Activated CD8-positive, alpha-beta memory T cell treated with anti-CD3 and anti-CD28 coated beads for 36 hours (primary cell): ENCODE measurements around the gene PPTC7. TPM values are rescaled to one million over a fixed set of nuclear protein-coding genes. Genes with fewer than 3 reads are reported as not detected.
"Not testable (repeated sequence)": the region's sequence is repeated elsewhere in the genome, so short reads cannot be mapped to it uniquely, and the experiment has no call there.

Experiments
- CTCF ChIA-PET: fragments of 350-600 bp; sonication (Branson Sonifier 250); formaldehyde crosslinking; loops from one replicate; lab custom pipeline; 2021; ENCODE audit warnings: antibody characterized with exemption; lab: Charles Lee
- POLR2A ChIA-PET: fragments of 350-600 bp; sonication (Branson Sonifier 250); formaldehyde crosslinking; loops from one replicate; lab custom pipeline; 2021; ENCODE audit warnings: antibody characterized with exemption; lab: Charles Lee
- total RNA-seq, 2 experiments: library from RNA; stranded (reverse); gene quantifications; one replicate each; pipeline ENCODE4 v1.2.3, GENCODE V29; 2021

The PPTC7 gene
- total RNA-seq, 2 experiments from 2014 or later = 49.8 to 49.9 TPM

- ChIA-PET CTCF (interaction anchor here (0.8 to 1.0 kb wide), 2 partner anchors 22 to 73 kb away, joined by 3 to 4 read pairs; no protein-coding TSS in a partner anchor), POLR2A (interaction anchor here (0.5 to 0.6 kb wide), 2 partner anchors 13 to 64 kb away, joined by 3 to 5 read pairs; no protein-coding TSS in a partner anchor)
These were observed 62.0 kb downstream of the PPTC7 start for GRCh38 chr12:110520876-110521712.

- POLR2A ChIA-PET = not testable (repeated sequence)
These were observed 65.1 kb downstream of the PPTC7 start for GRCh38 chr12:110518014-110518413.

GRCh38 chr12:110516995-110517394 lies 66.1 kb downstream of the PPTC7 start:
- POLR2A ChIA-PET = interaction anchor here (0.5 kb wide), 1 partner anchor 60 kb away, joined by 9 read pairs; no protein-coding TSS in a partner anchor
- CTCF ChIA-PET = no interaction called here

More at GRCh38 chr12:110518014-110518413, 65.1 kb downstream of the PPTC7 start:
- CTCF ChIA-PET = not testable (repeated sequence)

- ChIA-PET POLR2A (no interaction called here), CTCF (interaction anchor here (4.0 kb wide), 1 partner anchor 87 kb away, joined by 36 read pairs; no protein-coding TSS in a partner anchor)
These were observed 68.8 kb downstream of the PPTC7 start for GRCh38 chr12:110514363-110514762.

- CTCF ChIA-PET = interaction anchor here (1.1 to 4.0 kb wide), 2 partner anchors 14 to 88 kb away, joined by 3 to 36 read pairs; no protein-coding TSS in a partner anchor
- POLR2A ChIA-PET = no interaction called here
These were observed 69.3 kb downstream of the PPTC7 start for GRCh38 chr12:110513842-110514241.

GRCh38 chr12:110508071-110508586 lies 75.0 kb downstream of the PPTC7 start:
- POLR2A ChIA-PET = interaction anchor here (0.7 kb wide), 1 partner anchor 13 kb away, joined by 3 read pairs; no protein-coding TSS in a partner anchor
- CTCF ChIA-PET = interaction anchor here (2.5 kb wide), 1 partner anchor 93 kb away, joined by 15 read pairs; no protein-coding TSS in a partner anchor

GRCh38 chr12:110505332-110505731 lies 77.8 kb downstream of the PPTC7 start:
- CTCF ChIA-PET = interaction anchor here (0.6 to 1.0 kb wide), 2 partner anchors 27 to 100 kb away, joined by 3 read pairs; no protein-coding TSS in a partner anchor
- POLR2A ChIA-PET = no interaction called here

- ChIA-PET POLR2A (no interaction called here), CTCF (interaction anchor here (1.1 to 1.9 kb wide), 2 partner anchors 10 to 99 kb away, joined by 3 to 6 read pairs; no protein-coding TSS in a partner anchor)
These were observed 79.7 kb downstream of the PPTC7 start for GRCh38 chr12:110503432-110503831.

- ChIA-PET CTCF (interaction anchor here (0.6 to 2.2 kb wide), 5 partner anchors 32 to 112 kb away, joined by 3 to 8 read pairs (median 4); partner anchors contain the start of genes ARPC3 and TCTN1), POLR2A (interaction anchor here (0.6 to 2.7 kb wide), 5 partner anchors 33 to 274 kb away, joined by 3 to 18 read pairs (median 4); partner anchors contain the start of genes ARPC3, FAM216A, GPN3 and TCTN1)
These were observed 81.1 kb downstream of the PPTC7 start, which contains the start of the genes RAD9B and VPS29 for GRCh38 chr12:110501752-110502738. Gene RAD9B (plus strand): TSS chr12:110502331. CDS start chr12:110502338, 7 bp downstream. Gene VPS29 (minus strand): TSS chr12:110502111. CDS start chr12:110502051, 60 bp downstream.

GRCh38 chr12:110501399-110501751 lies 81.7 kb downstream of the PPTC7 start:
- ChIA-PET CTCF (interaction anchor here (1.3 to 2.2 kb wide), 4 partner anchors 11 to 100 kb away, joined by 4 to 8 read pairs (median 6); partner anchors contain the start of gene ARPC3), POLR2A (interaction anchor here (0.6 to 2.7 kb wide), 3 partner anchors 33 to 128 kb away, joined by 4 to 18 read pairs (median 12); partner anchors contain the start of genes ARPC3, FAM216A and GPN3)

GRCh38 chr12:110498984-110499706 lies 84.0 kb downstream of the PPTC7 start:
- ChIA-PET CTCF (interaction anchor here (2.3 kb wide), 1 partner anchor 102 kb away, joined by 8 read pairs; no protein-coding TSS in a partner anchor), POLR2A (interaction anchor here (0.6 kb wide), 1 partner anchor 82 kb away, joined by 4 read pairs; no protein-coding TSS in a partner anchor)

Other genes with a start within 250 kb of the PPTC7 start
- 10 to 100 TPM; 73.8 to 74.2 TPM for gene ANAPC7, start 179.6 kb downstream of the PPTC7 start, total RNA-seq
- 100 to 1,000 TPM; 260 to 276 TPM for gene ARPC3, start 133.0 kb downstream of the PPTC7 start, total RNA-seq
- gene GPN3, start 115.1 kb downstream of the PPTC7 start, total RNA-seq = 10 to 100 TPM; 67.3 to 69.0 TPM
- gene FAM216A, start 114.5 kb downstream of the PPTC7 start, total RNA-seq = 10 to 100 TPM; 59.8 to 62.0 TPM
- 10 to 100 TPM; 89.7 to 91.3 TPM for gene VPS29, start 81.2 kb downstream of the PPTC7 start, total RNA-seq
- gene RAD9B, start 81.0 kb downstream of the PPTC7 start, total RNA-seq = 1 to 10 TPM in 1 of 2 experiments, under 1 TPM in 1; 0.95 to 1.3 TPM
- gene TCTN1, start 30.8 kb upstream of the PPTC7 start, total RNA-seq = 10 to 100 TPM; 11.8 to 13.4 TPM
- gene HVCN1, start 105.8 kb upstream of the PPTC7 start, total RNA-seq = 10 to 100 TPM; 30.3 to 30.8 TPM
- 100 to 1,000 TPM; 230 to 236 TPM for gene PPP1CC, start 159.6 kb upstream of the PPTC7 start, total RNA-seq